ENCODE measurements around the gene SNX20. TPM values are rescaled to one million over a fixed set of nuclear protein-coding genes. Genes with fewer than 3 reads are reported as not detected.

The SNX20 gene
- total and polyA plus RNA-seq, 2 of the 4 experiments (the other 2 are of a cell fraction) = not detected

DNA sequence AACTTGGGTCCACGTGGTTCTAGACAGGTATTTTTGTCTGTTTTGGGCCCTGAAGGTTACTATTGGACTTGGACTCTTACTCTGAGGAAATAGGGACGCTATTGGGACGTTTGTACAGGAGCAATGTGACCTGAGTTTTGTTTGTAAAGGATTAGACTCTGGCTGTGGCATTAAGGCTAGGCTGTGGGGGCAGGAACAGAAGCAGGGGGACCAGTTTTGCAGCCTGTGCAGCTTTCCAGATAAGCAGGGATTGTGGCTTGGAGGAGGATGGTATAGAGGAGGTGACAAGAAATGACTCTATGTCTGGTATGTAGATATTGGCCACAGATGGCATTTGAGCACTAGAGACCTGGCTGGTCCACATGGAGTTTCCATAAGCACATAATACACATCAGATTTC lies 25.1 kb upstream of the SNX20 start:
- intact Hi-C loops (cut with micrococcal nuclease) (no loop called here), in situ Hi-C loops (cut with MboI; ENCODE audit: low sequenced_read_pairs) (no loop called here), dilution Hi-C loops (cut with HindIII; ENCODE audit: low sequenced_read_pairs, unreplicated experiment) (no loop called here)
- H2BK20ac ChIP-seq (ENCODE audit: low read depth, low read length) = no peak overlapping the region
- no peak overlapping the region for H3K9ac ChIP-seq (ENCODE audit: low read depth, low read length)
- H2AFZ ChIP-seq (replicated peaks; ENCODE audit: low read length, poor library complexity) = no peak overlapping the region
- ChIA-PET CTCF (no interaction called here), POLR2A (ENCODE audit: unreplicated experiment) (no interaction called here)
- DNase-seq = no peak
- H3K36me3 ChIP-seq (ENCODE audit: control insufficient read depth, insufficient read depth, low read length) = no peaks in the 10 kb centered on the region
- H3K23ac ChIP-seq (ENCODE audit: low read depth, low read length) = no peak overlapping the region
- TF ChIP-seq CHD1 (IDR thresholded peaks at IDR 0.05; ENCODE audit: low read depth, low read length) (no peak), CEBPB (IDR thresholded peaks at IDR 0.05; ENCODE audit: low read depth, low read length) (no peak), BHLHE40 (IDR thresholded peaks at IDR 0.05; ENCODE audit: low read depth, low read length) (no peak), RCOR1 (IDR thresholded peaks at IDR 0.05; ENCODE audit: insufficient replicate concordance, low read length) (no peak), RAD21 (IDR thresholded peaks at IDR 0.05; ENCODE audit: low read length) (no peak), RFX5 (IDR thresholded peaks at IDR 0.05; ENCODE audit: low read depth, low read length) (no peak), MAZ (IDR thresholded peaks at IDR 0.05; ENCODE audit: borderline replicate concordance, low read depth, low read length) (no peak), FOS (IDR thresholded peaks at IDR 0.05; ENCODE audit: low read depth, low read length) (no peak), SMC3 (IDR thresholded peaks at IDR 0.05; ENCODE audit: low read depth, low read length) (no peak), MXI1 (IDR thresholded peaks at IDR 0.05; ENCODE audit: borderline replicate concordance, low read depth, low read length) (no peak), POLR2A (IDR thresholded peaks at IDR 0.05; ENCODE audit: low read depth, low read length) (no peak), MAFK (IDR thresholded peaks at IDR 0.05; ENCODE audit: low read depth, low read length) (no peak), NFE2L2 (IDR thresholded peaks at IDR 0.05; ENCODE audit: low read depth, low read length) (no peak)
- TF ChIP-seq, protein P1, sequence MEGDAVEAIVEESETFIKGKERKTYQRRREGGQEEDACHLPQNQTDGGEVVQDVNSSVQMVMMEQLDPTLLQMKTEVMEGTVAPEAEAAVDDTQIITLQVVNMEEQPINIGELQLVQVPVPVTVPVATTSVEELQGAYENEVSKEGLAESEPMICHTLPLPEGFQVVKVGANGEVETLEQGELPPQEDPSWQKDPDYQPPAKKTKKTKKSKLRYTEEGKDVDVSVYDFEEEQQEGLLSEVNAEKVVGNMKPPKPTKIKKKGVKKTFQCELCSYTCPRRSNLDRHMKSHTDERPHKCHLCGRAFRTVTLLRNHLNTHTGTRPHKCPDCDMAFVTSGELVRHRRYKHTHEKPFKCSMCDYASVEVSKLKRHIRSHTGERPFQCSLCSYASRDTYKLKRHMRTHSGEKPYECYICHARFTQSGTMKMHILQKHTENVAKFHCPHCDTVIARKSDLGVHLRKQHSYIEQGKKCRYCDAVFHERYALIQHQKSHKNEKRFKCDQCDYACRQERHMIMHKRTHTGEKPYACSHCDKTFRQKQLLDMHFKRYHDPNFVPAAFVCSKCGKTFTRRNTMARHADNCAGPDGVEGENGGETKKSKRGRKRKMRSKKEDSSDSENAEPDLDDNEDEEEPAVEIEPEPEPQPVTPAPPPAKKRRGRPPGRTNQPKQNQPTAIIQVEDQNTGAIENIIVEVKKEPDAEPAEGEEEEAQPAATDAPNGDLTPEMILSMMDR (conservative IDR thresholded peaks at IDR 0.05; ENCODE audit: low read depth, low read length) = no peak
- TF ChIP-seq, protein P2, sequence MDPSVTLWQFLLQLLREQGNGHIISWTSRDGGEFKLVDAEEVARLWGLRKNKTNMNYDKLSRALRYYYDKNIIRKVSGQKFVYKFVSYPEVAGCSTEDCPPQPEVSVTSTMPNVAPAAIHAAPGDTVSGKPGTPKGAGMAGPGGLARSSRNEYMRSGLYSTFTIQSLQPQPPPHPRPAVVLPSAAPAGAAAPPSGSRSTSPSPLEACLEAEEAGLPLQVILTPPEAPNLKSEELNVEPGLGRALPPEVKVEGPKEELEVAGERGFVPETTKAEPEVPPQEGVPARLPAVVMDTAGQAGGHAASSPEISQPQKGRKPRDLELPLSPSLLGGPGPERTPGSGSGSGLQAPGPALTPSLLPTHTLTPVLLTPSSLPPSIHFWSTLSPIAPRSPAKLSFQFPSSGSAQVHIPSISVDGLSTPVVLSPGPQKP (IDR thresholded peaks at IDR 0.05; ENCODE audit: borderline replicate concordance, low read depth, low read length) = no peak
- TF ChIP-seq, protein P3, sequence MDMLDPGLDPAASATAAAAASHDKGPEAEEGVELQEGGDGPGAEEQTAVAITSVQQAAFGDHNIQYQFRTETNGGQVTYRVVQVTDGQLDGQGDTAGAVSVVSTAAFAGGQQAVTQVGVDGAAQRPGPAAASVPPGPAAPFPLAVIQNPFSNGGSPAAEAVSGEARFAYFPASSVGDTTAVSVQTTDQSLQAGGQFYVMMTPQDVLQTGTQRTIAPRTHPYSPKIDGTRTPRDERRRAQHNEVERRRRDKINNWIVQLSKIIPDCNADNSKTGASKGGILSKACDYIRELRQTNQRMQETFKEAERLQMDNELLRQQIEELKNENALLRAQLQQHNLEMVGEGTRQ (IDR thresholded peaks at IDR 0.05; ENCODE audit: low read depth, low read length) = no peak
- BruUV-seq (replicated peaks) = no TSS peak
- H3K18ac ChIP-seq (ENCODE audit: low read depth, low read length) = no peak overlapping the region
- H4K8ac ChIP-seq (ENCODE audit: low read depth in 2 of 2, low read length in 2 of 2) = no peak overlapping the region
- no peak for ATAC-seq (ENCODE audit: low read depth)
- H4K20me1 ChIP-seq (ENCODE audit: insufficient read depth, low read length) = no peaks in the 10 kb centered on the region
- peaks cover 6% of the 10 kb centered on the region; the same call in 1 of the 2 replicates for H3K9me3 ChIP-seq (ENCODE audit: control insufficient read depth, insufficient read depth, low read length)
- no peak overlapping the region for H3K4me3 ChIP-seq (ENCODE audit: insufficient read depth, low read depth, low read length)
- no peak overlapping the region for H3K27ac ChIP-seq (ENCODE audit: insufficient read depth, low read length)
- H3K14ac ChIP-seq (replicated peaks; ENCODE audit: low read depth, low read length) = no peak overlapping the region
- no peak overlapping the region for H3K4me2 ChIP-seq (ENCODE audit: low read depth, low read length)
- H2BK5ac ChIP-seq (ENCODE audit: low read depth, low read length, poor library complexity, severe bottlenecking) = no peak overlapping the region
- H2BK15ac ChIP-seq (ENCODE audit: low read depth, low read length) = no peak overlapping the region
- no peaks in the 10 kb centered on the region for H3K79me1 ChIP-seq (ENCODE audit: low read depth in 1 of 2, low read length in 2 of 2)
- H2AK9ac ChIP-seq (replicated peaks; ENCODE audit: low read depth, low read length, poor library complexity) = no peak overlapping the region
- no peak overlapping the region for H4K91ac ChIP-seq (ENCODE audit: insufficient read depth, low read depth, low read length)
- no peaks in the 10 kb centered on the region for H3K9me1 ChIP-seq (ENCODE audit: insufficient read depth, low read length)
- H4K5ac ChIP-seq (ENCODE audit: low read depth, low read length) = no peak overlapping the region
- H3K4me1 ChIP-seq (ENCODE audit: control insufficient read depth, insufficient read depth, low read length) = no peaks in the 10 kb centered on the region
- no peak overlapping the region for H2AK5ac ChIP-seq (ENCODE audit: low read depth, low read length)
- H3K56ac ChIP-seq (ENCODE audit: extremely low read depth, insufficient read depth, low read length) = no peak overlapping the region
- no peaks in the 10 kb centered on the region; the same call in none of the 2 replicates for H3K27me3 ChIP-seq (ENCODE audit: control insufficient read depth, insufficient read depth, low read length)
- H2BK120ac ChIP-seq (ENCODE audit: low read depth, low read length) = no peak overlapping the region
- WGBS, 2 experiments (ENCODE audit: extremely low coverage in 2 of 2, insufficient read length in 1 of 2) = 5% methylated on average over 2 of the region's 3 CpGs; no CpG with 5 or more reads in 1 of the 2 experiments
- no peak overlapping the region for H3K4ac ChIP-seq (ENCODE audit: low read depth, low read length)

All from IMR-90 (cell line).